ENCODE measurements around the gene PDLIM5.

DNA sequence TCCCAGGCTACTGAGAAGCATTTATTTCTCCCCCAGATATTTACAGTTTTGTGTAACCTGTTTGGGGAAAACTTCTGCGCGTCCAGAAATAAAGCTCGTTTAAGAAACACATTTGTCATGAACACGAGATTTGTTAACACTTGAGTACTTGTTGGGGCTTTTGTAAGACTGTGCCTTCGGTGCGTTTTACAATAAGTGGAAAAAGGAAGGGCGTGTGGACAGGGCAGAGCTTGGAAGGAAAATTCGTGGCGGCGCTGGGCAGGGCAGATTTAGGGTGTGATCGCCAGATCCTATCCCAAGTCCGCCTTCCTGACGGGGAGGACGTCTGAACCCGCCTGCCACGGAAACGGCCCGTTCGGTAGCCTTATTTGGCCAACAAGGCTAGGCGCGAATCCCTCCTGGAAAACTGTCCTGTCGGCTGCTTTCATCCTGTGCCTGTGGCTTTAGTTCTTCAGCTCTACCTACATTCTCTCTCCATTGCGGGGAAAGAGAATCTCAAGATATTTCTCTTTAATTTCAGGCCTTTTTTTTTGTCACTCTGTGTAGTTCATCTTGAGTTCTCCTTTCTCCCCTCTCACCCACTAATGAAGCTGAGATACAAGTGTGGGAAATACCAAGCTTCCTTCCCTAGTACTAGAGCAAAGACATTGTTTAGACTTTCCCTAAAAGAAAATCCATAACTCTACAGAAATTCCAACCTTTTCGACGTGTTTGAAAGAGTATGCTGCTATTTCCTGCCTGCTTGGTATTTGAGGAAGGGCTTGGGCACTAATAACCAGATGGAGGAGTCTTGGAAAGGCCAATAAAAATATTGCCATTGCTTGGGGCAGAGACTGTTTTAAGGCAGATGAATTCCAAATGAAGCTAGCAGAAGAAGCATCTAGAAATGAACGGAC, 982 bp downstream of the PDLIM5 start:
- TF ChIP-seq, protein P1, sequence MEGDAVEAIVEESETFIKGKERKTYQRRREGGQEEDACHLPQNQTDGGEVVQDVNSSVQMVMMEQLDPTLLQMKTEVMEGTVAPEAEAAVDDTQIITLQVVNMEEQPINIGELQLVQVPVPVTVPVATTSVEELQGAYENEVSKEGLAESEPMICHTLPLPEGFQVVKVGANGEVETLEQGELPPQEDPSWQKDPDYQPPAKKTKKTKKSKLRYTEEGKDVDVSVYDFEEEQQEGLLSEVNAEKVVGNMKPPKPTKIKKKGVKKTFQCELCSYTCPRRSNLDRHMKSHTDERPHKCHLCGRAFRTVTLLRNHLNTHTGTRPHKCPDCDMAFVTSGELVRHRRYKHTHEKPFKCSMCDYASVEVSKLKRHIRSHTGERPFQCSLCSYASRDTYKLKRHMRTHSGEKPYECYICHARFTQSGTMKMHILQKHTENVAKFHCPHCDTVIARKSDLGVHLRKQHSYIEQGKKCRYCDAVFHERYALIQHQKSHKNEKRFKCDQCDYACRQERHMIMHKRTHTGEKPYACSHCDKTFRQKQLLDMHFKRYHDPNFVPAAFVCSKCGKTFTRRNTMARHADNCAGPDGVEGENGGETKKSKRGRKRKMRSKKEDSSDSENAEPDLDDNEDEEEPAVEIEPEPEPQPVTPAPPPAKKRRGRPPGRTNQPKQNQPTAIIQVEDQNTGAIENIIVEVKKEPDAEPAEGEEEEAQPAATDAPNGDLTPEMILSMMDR (IDR thresholded peaks at IDR 0.05): no peak
- TF ChIP-seq, protein P2, sequence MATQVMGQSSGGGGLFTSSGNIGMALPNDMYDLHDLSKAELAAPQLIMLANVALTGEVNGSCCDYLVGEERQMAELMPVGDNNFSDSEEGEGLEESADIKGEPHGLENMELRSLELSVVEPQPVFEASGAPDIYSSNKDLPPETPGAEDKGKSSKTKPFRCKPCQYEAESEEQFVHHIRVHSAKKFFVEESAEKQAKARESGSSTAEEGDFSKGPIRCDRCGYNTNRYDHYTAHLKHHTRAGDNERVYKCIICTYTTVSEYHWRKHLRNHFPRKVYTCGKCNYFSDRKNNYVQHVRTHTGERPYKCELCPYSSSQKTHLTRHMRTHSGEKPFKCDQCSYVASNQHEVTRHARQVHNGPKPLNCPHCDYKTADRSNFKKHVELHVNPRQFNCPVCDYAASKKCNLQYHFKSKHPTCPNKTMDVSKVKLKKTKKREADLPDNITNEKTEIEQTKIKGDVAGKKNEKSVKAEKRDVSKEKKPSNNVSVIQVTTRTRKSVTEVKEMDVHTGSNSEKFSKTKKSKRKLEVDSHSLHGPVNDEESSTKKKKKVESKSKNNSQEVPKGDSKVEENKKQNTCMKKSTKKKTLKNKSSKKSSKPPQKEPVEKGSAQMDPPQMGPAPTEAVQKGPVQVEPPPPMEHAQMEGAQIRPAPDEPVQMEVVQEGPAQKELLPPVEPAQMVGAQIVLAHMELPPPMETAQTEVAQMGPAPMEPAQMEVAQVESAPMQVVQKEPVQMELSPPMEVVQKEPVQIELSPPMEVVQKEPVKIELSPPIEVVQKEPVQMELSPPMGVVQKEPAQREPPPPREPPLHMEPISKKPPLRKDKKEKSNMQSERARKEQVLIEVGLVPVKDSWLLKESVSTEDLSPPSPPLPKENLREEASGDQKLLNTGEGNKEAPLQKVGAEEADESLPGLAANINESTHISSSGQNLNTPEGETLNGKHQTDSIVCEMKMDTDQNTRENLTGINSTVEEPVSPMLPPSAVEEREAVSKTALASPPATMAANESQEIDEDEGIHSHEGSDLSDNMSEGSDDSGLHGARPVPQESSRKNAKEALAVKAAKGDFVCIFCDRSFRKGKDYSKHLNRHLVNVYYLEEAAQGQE (IDR thresholded peaks at IDR 0.05; ENCODE audit: insufficient read depth in 1 of 2, low read depth in 2 of 2, low read length in 1 of 2): no peak
